Measurements from ENCODE around the gene CD55.

DNA sequence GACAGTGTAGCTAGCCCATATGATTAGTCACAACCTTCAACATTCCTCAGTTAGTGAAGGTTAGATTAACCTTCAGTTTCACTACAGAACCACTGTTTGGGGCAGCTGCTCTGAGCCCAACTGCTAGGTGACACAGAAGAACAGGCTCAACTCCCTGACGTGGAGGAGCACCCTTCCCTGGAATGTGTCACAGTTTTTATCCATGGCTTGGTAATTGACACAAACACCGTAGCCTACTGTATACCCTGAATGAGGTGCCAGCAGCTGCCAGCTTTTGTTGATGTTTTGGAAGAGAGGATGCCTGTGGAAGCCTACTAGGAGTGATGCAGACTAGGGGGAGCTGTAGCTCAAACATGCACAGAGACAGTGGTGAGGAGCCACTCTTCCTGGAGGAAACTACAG, 76.0 kb downstream of the CD55 start:
- TF ChIP-seq, protein P1, sequence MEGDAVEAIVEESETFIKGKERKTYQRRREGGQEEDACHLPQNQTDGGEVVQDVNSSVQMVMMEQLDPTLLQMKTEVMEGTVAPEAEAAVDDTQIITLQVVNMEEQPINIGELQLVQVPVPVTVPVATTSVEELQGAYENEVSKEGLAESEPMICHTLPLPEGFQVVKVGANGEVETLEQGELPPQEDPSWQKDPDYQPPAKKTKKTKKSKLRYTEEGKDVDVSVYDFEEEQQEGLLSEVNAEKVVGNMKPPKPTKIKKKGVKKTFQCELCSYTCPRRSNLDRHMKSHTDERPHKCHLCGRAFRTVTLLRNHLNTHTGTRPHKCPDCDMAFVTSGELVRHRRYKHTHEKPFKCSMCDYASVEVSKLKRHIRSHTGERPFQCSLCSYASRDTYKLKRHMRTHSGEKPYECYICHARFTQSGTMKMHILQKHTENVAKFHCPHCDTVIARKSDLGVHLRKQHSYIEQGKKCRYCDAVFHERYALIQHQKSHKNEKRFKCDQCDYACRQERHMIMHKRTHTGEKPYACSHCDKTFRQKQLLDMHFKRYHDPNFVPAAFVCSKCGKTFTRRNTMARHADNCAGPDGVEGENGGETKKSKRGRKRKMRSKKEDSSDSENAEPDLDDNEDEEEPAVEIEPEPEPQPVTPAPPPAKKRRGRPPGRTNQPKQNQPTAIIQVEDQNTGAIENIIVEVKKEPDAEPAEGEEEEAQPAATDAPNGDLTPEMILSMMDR (IDR thresholded peaks at IDR 0.05): peak; percentile 26; the same call in 1 of the 2 replicates
- TF ChIP-seq ZFX (IDR thresholded peaks at IDR 0.05; ENCODE audit: borderline replicate concordance): no peak
